ENCODE results near the gene KRT7. TPM values are rescaled to one million over a fixed set of nuclear protein-coding genes. Genes with fewer than 3 reads are reported as not detected.

KRT7 gene
- total RNA-seq, 1 donor from 2014 or later: 664 TPM

DNA sequence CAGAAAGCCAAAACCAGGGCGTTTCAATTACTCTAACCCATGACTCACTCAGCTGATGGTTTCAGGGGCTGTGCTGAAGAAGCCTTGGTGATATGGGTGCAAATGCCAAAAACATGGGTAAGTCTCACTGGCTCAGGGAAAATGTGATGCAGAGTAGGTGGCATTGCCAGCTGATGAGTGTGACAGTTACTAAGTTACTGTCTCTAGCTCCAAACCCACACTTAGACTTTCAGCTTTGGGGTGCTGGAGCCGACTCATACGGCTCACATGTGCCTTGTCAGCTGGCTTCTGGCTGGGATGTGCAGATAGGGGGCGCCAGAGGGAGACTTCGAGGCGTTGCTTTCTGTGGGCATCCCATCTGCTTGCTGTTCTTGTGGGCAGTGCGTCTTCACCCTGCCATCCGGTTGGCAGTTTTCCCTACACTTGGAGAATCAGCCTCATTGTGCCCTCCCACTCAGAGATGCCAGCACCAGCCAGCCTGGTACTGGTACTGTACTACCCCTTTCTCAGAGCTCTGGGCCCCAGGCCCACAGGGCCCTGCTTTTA is 11.1 kb upstream of the KRT7 start:
- peaks cover 4% of the 10 kb centered on the region for H3K4me1 ChIP-seq

DNA sequence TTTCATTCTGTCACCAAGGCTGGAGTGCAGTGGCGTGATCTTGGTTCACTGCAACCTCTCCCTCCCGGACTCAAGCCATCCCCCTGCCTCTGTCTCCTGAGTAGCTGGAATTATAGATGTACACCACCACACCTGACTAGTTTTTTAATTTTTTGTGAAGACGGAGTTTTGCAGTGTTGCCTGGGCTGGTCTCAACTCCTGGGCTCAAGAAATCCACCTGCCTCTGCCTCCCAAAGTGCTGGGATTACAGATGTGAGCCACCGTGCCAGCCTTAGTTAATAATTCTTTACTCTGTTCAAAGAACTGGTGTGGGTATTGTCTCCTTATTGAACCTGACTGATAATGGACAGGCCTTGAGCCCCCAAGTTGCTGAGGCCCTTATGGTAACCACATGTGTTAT is 10.4 kb upstream of the KRT7 start:
- TF ChIP-seq, protein P1, sequence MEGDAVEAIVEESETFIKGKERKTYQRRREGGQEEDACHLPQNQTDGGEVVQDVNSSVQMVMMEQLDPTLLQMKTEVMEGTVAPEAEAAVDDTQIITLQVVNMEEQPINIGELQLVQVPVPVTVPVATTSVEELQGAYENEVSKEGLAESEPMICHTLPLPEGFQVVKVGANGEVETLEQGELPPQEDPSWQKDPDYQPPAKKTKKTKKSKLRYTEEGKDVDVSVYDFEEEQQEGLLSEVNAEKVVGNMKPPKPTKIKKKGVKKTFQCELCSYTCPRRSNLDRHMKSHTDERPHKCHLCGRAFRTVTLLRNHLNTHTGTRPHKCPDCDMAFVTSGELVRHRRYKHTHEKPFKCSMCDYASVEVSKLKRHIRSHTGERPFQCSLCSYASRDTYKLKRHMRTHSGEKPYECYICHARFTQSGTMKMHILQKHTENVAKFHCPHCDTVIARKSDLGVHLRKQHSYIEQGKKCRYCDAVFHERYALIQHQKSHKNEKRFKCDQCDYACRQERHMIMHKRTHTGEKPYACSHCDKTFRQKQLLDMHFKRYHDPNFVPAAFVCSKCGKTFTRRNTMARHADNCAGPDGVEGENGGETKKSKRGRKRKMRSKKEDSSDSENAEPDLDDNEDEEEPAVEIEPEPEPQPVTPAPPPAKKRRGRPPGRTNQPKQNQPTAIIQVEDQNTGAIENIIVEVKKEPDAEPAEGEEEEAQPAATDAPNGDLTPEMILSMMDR (IDR thresholded peaks at IDR 0.05): no peak
- ATAC-seq (no peak), DNase-seq (no peak)
- Histone ChIP-seq H3K27me3 (no peaks in the 10 kb centered on the region), H3K36me3 (no peaks in the 10 kb centered on the region), H3K27ac (no peak overlapping the region), H3K4me3 (no peak overlapping the region), H3K9me3 (no peaks in the 10 kb centered on the region), H3K4me1 (no peaks in the 10 kb centered on the region)
- intact Hi-C loops (cut with DNase I): no loop called here

More for the DNA sequence above, 11.1 kb upstream of the KRT7 start:
- H3K27me3 ChIP-seq: no peaks in the 10 kb centered on the region
- no peaks in the 10 kb centered on the region for H3K9me3 ChIP-seq
- intact Hi-C loops (cut with DNase I): no loop called here
- no peak overlapping the region for H3K4me3 ChIP-seq
- TF ChIP-seq, protein P1 (IDR thresholded peaks at IDR 0.05): peak; percentile 44
- DNase-seq (peak; percentile 79), ATAC-seq (peak; percentile 76)
- H3K36me3 ChIP-seq: no peaks in the 10 kb centered on the region
- no peak overlapping the region for H3K27ac ChIP-seq

DNA sequence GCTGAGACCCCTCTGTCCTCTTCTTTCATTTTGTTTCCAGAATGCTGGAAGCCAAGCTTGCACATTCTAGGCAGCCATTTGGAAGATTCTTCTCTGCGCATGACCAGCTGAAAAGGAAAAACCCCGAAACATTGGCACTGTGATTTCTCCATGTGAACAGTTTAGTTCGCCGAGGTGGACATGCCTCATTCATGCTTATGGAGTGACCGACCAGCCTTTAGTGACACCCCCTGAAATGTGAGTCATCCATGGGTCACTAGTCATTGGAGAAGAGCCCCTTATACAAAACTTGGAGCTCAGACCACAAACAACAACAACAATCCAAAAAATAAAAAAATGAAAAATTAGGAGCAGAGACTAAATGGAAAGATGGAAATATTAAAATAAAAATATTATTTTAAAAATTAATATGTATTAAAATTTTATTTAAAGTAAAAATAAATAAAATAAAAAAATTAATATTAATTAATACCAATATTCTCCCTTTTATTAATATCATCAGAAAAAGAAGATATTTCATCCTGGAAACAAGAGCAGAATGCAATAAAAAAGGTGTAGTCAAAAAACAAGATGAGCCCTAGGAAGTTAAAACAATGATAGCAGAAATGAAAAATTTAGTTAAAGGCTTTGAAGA is 9.5 kb upstream of the KRT7 start:
- intact Hi-C loops (cut with DNase I): no loop called here
- TF ChIP-seq, protein P1 (IDR thresholded peaks at IDR 0.05): no peak
- no peaks in the 10 kb centered on the region for H3K27me3 ChIP-seq
- H3K9me3 ChIP-seq: no peaks in the 10 kb centered on the region
- H3K4me1 ChIP-seq: no peaks in the 10 kb centered on the region
- H3K4me3 ChIP-seq: no peak overlapping the region
- ATAC-seq: no peak
- H3K27ac ChIP-seq: no peak overlapping the region
- DNase-seq: no peak
- no peaks in the 10 kb centered on the region for H3K36me3 ChIP-seq

DNA sequence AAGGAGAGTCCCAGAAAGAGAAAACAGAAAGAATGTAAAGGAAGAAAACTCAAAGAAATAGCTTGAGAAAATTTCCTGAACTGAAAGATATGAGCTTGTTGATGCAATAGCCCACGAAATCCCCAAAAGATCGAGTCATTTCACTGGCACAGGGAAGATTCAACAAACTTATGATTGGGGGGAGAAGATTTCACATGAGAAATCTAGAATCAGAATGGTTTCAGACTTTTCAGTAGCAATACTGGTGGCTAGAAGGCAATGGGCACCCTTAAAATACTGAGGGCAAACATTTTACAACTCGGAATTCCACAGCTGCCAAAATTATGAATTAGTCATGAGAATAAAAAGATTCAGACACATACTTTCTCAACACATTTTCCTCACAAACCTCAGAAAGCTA is 8.9 kb upstream of the KRT7 start:
- H3K9me3 ChIP-seq: no peaks in the 10 kb centered on the region
- H3K27me3 ChIP-seq: no peaks in the 10 kb centered on the region
- H3K4me3 ChIP-seq: no peak overlapping the region
- no peak for DNase-seq
- TF ChIP-seq, protein P1 (IDR thresholded peaks at IDR 0.05): no peak
- no peaks in the 10 kb centered on the region for H3K4me1 ChIP-seq
- intact Hi-C loops (cut with DNase I): no loop called here
- no peak overlapping the region for H3K27ac ChIP-seq
- no peaks in the 10 kb centered on the region for H3K36me3 ChIP-seq
- ATAC-seq: no peak

DNA sequence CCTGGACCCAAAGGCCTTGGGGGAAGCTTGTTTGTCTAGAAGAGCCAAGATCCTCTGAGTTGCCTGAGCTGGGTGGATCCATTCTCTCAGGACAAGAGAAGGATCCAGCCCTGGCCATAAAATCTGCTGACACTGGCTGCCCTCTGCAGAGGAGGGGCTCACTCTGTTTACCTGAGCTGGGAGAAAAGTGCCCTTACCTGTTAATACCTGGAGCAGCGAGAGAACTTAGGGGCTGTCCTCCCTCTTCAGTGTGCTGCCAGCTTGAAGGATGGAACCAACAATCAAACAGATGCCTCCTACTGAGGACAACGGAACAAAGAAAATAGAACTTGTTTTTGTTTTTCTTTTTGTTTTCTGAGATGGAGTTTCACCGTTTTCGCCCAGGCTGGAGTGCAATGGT is 7.3 kb upstream of the KRT7 start:
- no peaks in the 10 kb centered on the region for H3K4me1 ChIP-seq
- TF ChIP-seq, protein P1 (IDR thresholded peaks at IDR 0.05): no peak
- H3K4me3 ChIP-seq: no peak overlapping the region
- no peak for DNase-seq
- no peak for ATAC-seq
- H3K27ac ChIP-seq: no peak overlapping the region
- H3K36me3 ChIP-seq: no peaks in the 10 kb centered on the region
- H3K27me3 ChIP-seq: no peaks in the 10 kb centered on the region
- H3K9me3 ChIP-seq: no peaks in the 10 kb centered on the region
- intact Hi-C loops (cut with DNase I): no loop called here

Measured in upper lobe of right lung (tissue), 1 donor.